ENCODE results near the gene DSCAM.
A peak's percentile ranks its signal among the peaks of the same experiment; 100 is the strongest.

DSCAM gene

DNA sequence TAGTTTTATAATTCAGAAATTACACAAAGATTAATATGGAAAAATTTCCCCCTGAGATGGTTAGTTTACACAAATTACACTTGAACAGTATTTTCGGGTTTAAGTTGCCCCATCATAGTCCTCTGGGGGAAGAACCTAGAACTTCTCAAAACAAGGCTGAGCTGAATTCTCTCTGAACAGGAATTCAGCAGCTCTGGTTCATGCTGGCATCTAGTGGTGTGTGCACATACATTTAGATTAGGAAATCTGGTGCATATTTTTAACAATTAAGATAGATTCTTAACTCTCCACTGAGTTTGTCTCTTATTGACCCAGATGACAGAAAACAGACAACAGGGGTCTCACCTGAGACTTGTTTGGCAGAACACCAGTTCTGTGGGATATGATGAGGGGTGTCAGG lies 410.7 kb downstream of the DSCAM start:
- no peak for DNase-seq

DNA sequence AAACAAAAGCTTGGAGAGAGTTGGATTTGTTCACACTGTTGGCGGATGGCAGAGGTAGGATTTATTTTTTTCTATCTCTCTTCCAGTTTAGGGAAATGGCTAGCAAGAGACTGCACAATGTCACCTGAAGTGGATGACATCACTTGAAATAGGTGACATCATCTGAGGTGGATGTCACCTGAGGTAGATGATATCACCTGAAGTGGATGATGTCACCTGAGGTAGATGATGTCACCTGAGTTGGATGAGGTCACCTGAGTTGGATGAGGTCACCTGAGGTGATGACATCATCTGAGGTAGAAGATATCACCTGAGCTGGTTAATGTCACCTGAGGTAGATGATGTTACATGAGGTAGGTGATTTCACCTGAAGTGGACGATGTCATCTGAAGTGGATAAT lies 413.4 kb downstream of the DSCAM start:
- no peak for DNase-seq

DNA sequence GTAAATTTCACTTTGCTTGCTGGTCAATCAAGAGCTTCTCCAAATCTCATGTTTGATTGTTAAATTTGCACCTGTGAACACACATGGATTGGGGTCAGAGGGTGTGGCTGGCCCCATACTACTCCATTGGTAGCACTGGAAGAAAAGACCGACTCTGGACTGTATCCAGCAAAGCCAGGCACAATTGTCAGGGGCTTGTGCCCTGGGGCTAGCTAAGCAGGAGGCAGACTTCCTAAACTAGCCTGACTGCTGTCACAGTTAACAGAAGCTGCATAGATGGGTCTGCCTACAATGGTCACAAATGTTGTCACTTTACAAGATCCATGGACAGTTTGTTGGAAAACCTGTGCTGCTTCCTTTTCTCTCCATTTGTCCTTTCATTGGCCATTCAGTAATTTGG lies 421.0 kb downstream of the DSCAM start:
- no peak for DNase-seq

DNA sequence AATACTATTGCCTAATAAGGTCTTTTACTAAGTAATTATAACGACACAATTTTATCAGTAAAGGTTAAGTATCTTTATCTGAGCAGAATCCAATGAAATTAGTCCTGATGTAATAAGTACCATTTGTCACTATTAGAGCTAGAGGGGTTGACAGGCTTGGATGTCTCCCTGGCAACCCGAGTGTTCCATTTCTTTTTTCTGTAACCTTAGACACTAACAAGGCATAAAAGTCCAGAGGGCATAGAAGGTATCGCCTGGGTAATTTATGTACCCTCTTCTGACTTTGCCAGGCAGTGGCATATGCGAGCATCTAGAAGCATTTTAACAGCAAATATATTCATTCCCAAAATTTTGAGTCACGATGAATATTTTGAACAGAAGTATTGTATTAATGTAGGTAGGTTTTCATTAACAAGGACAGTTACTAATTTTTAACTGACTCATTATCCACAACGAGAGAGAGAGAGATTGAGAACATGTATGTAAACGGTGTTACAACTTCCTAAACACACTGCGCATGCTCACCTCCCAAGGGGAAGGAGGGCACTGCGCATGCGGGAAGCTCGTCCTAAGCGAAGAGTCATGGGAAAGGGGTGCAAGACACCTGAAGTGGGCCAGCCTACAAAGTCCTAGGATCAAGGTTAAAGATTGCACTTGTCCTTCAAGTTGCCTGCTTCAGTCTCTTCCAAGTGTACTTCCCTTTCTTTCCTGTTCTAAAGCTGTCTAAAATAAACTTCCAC lies 423.9 kb downstream of the DSCAM start:
- no peak for DNase-seq

DNA sequence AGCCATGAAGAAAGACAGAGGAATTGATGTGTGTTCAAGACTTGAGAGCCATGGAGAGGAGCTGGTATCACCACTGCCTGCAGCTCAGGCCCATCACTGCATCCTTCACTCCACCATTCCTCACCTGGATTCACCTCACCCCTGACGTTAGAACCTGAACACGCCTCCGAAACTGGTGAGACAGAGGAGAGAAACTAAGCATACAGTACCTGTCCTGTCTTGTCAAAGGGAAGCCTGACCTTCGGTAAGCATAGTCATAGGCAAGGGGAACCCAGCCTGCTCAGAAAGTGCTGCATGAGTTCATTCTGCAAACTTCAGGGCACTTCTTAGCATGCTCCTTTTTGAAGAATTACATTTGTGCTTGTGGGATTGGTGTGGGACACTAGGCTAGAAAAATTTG lies 425.8 kb downstream of the DSCAM start:
- no peak for DNase-seq

DNA sequence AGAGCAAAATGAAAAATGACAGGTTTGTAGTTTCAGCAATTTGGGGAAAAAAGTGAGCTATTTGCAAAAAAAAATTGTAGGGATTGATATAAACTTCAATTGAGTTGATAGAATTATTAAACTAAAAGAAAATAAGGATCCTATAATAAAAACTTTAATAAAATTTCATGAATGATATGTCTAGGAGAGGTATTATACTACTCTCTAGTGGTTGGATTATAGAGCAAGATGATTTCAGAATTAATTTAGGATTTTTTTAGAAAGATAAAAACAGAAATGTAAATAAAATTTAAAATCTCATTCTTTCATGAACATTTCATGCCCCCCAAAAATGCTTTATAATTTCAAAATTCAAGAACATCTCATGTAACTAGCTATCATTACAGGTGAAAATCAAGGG lies 430.4 kb downstream of the DSCAM start:
- DNase-seq: no peak

DNA sequence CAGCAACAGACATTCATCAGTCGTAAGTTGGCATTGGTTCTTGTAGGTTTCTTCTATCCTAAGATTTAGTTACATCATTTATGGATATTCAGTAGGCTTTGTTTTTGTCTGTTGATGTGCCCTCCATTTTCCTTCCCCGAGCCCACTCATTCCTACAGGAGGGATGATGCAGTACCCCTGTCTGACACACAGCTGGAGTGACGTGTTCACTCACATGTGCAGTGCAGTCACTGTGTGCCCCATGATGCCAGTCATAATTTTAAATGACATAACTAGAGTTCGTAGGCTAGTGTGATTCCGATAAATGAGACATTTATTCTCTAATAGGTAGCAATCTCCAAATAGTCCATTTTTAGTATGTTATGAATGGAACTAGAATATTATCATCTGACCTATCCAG lies 438.4 kb downstream of the DSCAM start:
- no peak for DNase-seq

DNA sequence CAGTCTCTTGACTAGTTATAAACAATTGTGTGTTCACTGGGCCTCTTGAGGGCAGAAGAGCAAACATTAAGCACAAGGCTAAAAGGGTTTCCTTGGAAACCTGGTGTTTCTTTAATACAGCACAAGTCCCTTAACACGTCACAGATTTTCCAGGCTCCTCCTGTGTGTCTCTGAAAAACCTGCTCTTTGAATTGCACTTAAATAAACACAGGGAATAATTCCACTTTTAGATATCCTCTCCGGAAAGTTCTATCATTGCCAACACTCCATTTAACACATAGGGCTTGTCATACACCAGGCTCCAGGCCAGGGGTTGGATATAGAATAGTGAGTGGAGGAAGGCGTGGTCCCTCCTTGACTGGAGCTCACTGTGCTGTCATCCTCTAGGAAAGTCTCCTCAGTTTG lies 442.6 kb downstream of the DSCAM start:
- no peak for DNase-seq

DNA sequence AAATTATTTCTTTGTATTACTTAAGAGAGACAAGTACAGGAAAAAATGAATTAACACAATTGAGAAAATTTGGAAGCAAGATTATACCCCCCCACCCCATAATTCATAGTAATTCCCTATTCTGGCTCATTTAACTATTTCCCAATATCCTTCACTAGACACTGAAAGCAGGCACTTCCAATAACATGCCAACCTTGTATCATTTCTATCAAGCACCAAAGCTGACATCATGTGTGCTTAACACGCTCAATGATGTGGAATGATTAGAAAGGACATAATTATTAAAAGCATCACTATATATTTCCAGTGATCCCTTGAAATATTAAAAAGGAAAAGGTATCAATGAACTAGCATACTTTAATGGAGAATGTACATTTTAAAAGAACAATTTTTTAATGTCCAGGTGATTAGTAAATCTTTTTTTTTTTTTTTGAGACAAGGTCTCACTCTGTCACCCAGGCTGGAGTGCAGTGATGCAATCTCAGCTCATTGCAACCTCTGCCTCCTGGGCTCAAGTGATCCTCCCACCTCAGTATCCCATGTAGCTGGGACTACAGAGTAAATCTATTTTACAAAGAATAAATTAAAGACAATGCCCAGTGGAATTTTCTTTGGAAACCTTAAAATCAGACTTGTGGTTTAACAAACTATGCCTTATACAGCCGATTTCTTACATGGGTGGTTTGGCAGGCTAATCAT lies 443.9 kb downstream of the DSCAM start:
- DNase-seq: no peak

DNA sequence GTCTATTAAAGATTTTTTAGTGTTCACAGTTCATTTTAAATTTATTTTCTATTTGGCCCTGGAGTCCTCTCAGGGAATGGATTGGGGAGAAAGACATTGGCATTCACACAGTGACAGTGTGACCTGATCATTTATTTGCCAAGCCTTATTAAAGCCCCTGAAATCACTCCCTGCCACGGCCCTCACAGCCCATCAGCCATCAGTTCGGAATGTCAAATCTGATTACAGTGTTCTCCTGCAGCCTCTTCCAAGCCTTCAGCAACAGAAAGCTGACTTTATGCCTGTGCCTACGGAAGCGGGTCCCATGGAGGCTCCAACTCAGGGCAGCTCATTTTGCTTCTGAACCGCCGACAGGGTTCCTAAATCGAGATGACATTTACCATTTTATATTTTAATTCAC lies 451.2 kb downstream of the DSCAM start:
- DNase-seq: no peak

DNA sequence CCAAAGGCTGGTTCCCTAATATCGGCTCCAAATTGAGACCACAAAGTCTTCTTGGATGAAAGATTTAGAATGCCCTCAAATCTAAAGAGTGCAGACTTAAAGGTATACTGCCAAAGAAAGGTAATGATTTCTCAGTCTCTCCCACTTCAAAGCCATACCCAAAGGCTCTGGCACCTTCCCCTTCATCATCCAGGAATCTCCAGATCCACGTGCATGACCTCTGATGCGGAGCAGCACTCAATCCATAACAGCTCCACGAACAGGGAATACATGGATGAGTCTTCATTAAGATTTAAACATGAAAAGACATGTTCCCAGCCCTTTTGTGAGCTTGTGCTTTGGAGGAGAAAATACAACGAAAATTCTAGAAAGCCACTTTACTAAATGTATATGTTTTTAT lies 453.9 kb downstream of the DSCAM start:
- DNase-seq: no peak

DNA sequence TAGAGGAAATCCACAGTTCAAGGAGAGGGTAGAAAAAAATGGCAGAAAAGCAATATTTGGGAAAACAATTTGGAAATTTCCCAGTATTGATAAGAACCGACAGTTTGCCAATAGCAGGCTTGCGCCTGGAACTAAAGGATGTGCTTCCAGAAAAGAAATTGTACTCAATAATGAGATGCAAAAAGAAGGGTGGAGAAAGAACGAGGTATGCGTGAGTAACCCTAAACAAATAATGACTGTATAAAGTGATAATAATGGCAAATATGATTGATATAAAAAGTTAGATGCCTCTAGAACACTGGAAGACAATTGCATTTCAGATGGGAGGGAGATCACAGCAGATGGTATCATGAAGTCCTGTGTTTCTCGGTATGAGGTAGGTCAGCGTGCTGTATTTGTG lies 458.9 kb downstream of the DSCAM start:
- no peak for DNase-seq

DNA sequence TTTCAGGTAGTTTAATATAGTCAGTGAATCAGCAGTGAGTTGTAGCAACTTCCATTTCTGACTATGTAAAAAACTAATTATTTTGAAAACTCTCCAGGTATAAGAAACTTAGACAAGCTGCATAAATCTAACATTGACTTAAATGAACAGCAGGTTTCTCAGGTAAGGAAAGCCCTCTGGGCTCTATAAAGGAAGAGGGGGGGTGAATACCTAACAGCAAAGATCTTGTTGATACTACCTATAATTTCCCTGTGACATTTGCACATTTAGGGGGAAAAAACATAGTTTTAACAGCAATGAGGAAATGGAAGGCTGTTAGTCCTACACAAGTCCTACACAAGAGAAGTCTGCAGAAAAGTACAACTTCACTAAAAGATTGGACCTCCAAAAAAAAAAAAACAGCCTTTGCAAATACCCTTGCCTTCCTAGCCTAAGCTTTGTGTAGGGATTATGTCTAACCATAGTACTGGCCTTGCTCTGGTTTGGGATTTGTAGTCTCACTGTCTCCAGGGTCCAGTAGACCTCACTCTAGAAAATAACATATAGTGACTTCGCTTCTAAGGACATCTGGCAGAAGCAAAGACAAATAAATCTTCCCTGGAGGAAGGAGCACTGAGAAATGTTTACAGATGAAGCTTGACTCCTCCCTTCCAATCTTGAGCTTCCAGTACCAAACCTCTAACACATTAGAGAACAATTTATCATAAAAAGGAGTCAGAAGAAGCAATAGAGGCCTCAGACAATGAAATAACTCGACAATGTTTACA lies 459.8 kb downstream of the DSCAM start:
- DNase-seq: no peak

DNA sequence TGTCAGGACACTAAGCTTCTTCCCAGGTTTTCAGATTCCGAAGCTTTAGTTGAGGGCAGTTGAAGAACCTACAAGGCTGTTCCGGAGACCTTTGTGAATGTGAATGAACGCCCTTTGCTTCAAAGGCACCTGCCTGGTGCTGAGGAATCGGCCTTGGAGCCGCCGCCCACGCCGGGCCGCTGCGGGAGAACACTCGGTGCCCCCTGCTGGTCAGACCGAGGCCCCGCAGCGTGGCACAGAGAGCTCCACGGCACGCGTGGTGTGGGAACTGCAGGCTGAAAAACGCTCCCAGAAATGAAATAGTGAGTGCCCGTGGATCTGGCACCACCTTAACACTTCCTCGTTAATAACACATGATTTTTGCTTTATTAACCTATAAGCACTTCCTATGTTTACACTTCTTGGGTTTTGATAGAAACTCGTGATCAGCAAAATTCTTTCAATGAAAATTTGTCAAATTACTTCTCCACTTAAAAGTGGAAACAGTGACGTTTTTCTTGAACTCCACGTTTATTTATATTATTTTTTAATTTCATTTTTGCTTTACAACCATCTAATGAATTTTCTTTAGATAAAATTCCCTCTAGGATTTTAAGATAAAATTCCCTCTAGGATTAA lies 460.6 kb downstream of the DSCAM start:
- peak; percentile 3 to 17 for DNase-seq

DNA sequence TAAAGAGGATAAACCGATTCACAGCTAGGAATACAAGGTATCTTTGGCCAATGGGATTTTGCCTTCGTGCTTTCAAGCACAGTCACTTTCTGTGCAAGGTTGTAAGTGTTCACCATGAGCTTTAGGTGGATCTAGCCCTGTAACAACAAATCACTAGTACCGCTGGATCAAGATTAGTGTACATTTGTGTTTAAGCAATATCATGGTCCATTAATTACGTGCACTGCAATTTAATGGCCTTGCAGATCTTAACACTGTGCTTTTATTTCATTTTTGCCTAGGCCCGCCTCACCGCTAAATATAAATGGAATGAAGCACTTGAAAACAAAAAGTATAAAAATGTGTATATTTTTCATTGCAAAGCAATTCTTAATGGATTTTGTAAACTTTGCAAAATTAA lies 461.1 kb downstream of the DSCAM start:
- DNase-seq: no peak

DNA sequence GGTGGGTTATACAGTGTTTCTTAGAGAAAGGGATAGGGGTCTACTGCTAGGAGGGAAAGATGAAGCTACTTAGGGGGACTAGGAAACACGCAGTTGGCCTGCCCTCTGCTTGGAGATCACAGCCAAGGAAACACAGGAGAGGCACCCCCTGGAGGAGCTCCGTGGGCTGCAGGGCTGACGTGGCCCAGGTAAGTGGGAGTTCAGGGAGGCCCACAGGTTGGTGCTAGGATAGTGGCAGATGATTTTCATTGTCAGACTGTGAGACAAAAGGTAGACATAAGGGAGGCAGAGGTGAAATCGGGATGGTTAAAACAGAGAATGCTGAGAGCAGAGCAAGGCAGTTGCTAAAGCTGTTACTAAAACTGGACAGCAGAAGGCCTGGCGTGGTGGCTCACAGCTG lies 463.0 kb downstream of the DSCAM start:
- DNase-seq: no peak

DNA sequence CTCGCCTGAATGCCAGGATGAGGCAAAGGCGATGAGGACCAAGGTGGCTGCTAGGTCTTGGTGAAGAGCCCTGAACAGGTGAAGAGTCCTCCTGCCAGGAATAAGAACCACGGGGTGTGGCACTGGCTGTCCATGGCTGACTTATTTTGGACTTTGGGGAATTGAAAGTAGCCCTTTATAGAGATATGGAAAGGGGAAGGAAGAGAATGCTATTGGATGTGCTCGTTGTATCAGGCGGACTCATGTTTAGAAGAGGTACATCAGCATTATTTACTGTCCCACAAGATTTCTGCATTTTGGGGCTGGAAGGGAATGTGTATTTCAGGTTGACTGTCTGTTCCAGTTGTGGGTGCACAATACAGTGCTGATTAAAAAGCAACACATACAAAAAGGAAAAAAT lies 465.8 kb downstream of the DSCAM start:
- DNase-seq: peak in 1 of 2 donors; percentile 4

DNA sequence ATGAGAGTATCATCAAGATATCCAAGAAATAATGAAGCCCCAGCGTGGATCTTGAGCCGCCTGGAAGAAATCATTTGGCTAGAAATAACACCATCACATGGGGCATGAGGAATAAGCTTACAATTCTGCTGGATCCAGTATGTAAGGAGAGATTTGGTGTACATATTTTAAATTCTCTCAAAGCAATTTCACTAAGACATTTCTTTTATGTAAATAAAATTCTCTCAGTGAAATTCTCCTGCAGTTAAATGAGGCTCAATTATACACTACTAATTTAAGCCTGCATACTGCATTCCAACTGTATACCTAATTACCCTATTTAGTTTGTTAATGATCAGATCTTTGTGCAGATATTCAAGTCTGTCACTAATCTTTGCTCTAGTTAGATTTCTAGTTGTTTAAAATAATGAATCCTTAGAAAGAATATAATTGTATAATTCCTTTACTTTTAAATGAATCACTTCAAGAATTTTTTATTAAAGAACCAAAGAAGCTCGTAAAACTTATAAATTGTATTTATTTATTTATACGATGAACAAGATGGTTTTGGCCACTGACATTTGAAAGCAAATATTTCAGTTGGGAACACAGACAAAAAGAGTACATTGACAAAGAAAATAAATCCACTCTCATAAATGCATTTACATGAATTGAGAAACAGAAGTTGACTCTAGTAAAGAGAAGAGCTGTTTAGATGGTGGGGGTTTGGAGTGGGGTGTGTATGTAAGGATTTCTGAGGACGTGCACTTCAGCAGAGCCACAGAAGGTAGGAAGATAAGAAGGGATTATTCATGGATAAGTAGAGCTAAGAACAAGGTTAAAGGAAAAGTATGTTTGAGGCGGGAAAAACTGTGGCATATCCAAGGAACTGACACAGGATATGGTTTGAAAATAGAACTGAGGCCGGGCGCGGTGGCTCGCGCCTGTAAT lies 466.8 kb downstream of the DSCAM start:
- DNase-seq: no peak

DNA sequence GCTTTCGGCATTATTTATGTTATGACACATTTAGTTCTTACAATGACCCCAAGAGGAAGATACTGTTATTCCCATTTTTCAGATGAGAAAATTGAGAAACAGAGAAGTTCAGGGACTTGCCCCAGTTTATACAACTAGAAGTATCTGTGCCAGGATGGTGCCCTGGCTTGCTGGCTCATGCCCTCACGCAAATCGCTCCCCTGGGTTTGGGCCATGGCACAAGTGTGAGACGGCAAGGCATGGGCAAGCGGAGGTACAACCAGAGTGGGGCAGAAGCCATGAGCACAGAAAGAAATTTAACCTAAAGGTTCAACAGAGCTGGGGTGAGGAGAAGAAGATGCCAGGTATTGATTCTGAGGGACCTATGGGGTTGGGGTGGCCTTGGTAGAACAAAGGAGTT lies 469.8 kb downstream of the DSCAM start:
- no peak for DNase-seq

DNA sequence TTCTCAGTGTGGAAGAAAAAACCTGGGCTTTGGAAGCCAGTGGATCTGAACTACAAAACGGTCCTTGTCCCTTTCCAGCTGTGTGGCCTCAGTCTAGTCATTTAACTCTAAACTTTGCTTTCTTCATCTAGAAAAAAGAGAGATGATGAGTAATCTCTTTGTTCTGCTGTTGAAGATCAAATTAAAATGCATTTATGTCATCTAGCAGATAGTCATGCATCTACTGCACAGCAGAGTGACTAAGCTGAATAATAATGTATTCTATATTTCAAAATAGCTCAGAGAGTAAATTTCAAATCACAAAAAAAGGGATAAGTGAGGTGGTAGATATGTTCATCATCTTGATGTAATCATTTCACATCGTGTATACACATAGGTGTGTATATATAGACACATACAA lies 473.2 kb downstream of the DSCAM start:
- no peak for DNase-seq

DNA sequence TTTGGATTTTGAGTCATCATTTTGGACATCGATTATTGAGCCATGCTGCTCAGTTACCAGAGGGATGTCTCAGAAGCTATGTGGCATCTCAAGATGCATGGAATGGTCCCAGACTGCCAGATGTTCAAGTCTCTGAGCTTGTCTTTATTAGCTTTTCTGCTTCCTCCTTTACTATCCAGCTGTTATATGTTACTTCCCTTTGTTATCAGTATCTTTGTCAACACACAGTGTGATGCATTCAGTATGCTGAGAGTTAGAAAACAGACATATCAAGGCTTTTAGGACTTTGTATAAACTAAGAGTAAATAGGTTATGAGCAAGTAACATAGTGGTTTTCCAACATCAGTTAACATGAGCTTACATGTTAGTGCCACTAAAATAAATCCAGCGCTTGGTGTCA lies 474.5 kb downstream of the DSCAM start:
- no peak for DNase-seq

DNA sequence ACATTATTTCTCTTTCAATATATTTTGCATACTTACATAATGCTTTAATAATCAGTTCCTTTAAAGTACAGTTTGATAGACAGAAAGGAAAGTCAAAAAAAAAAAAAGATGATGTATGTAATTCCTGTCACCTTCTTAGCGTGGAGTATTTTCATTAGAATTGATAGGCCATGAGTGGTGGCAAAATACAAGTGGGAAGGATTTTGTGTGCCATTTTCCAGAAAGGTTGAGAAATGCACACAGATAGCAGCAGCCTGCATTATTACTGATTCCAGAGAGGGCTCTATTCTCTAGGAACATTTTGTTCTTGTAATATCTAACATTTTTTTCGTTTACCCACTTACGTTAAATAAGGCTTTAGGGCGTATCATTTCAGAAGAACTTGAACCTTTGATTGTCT lies 475.6 kb downstream of the DSCAM start:
- no peak for DNase-seq
